Tibial nerve (tissue), 4 donors: ENCODE measurements around the gene SCAMP4. TPM values are rescaled to one million over a fixed set of nuclear protein-coding genes. Genes with fewer than 3 reads are reported as not detected.

Source experiments
- DNase-seq, 2 donors: peaks; one replicate each; pipeline ENCODE4 v3.0.0-alpha.2; 2019; ENCODE audit warnings: low spot score in 2 of 2
- H3K27ac ChIP-seq, 4 donors: fragments of 200-600 bp; sonication (generic) in 3 of 4; one replicate each; pipeline ENCODE4 v1.5.1; 2017 to 2019; ENCODE audit warnings: mild to moderate bottlenecking in 1 of 4
- H3K27me3 ChIP-seq, 2 donors: fragments of 200-600 bp; sonication (generic) in 1 of 2; one replicate each; pipeline versions ENCODE4 v1.5.1 to v1.6.0; 2017 to 2019
- H3K36me3 ChIP-seq, 3 donors: fragments of 200-600 bp; sonication (generic); one replicate each; pipeline ENCODE4 v1.5.1; 2018 to 2019
- H3K4me1 ChIP-seq, 4 donors: fragments of 200-600 bp; sonication (generic) in 3 of 4; one replicate each; pipeline ENCODE4 v1.5.1; 2017 to 2019
- H3K4me3 ChIP-seq, 4 donors: fragments of 200-600 bp; sonication (generic) in 3 of 4; one replicate each; pipeline ENCODE4 v1.5.1; 2017 to 2019; ENCODE audit warnings: mild to moderate bottlenecking in 1 of 4, moderate library complexity in 1 of 4
- H3K9me3 ChIP-seq, 4 donors: fragments of 200-600 bp; sonication (generic) in 3 of 4; one replicate each; pipeline ENCODE4 v1.5.1; 2017 to 2019
- CTCF ChIP-seq, 5 experiments: fragments of 200-600 bp in 3 of 5; fragments of 450-650 bp in 2 of 5; sonication (generic) in 3 of 5; IDR thresholded peaks; one replicate each; pipeline ENCODE4 v1.5.1; 2016 to 2019; ENCODE audit warnings: antibody characterized with exemption in 5 of 5, mild to moderate bottlenecking in 3 of 5, moderate library complexity in 2 of 5
- EP300 ChIP-seq, 2 donors: sonication (generic); formaldehyde crosslinking; IDR thresholded peaks; one replicate each; pipeline ENCODE4 v1.6.1; 2017; ENCODE audit warnings: antibody characterized with exemption in 2 of 2, mild to moderate bottlenecking in 1 of 2
- POLR2A ChIP-seq, 2 donors: fragments of 450-650 bp; IDR thresholded peaks; one replicate each; pipeline ENCODE4 v1.6.1; 2017; ENCODE audit warnings: antibody characterized with exemption in 2 of 2, mild to moderate bottlenecking in 2 of 2, moderate library complexity in 2 of 2
- WGBS, 2 donors: methylation state at CpG; one replicate each; pipeline ENCODE4 v1.1.5; 2018; 5-methylcytosine and 5-hydroxymethylcytosine counted together
- total RNA-seq, 4 donors: library from RNA; depleted of rRNA; stranded (reverse); fragments of >200 nt; gene quantifications; one replicate each; pipeline ENCODE4 v1.1.0, GENCODE V29; 2016

SCAMP4 gene
- total RNA-seq, 4 donors from 2014 or later = 34.7 to 65.7 (median 56.2) TPM

- Histone ChIP-seq H3K9me3 (no peaks in the 10 kb centered on the region), H3K4me3 (peak within 1 kb of the TSS; percentile 66 to 79 (median 70)), H3K27ac (peak within 1 kb of the TSS; percentile 96 to 98 (median 98)), H3K27me3 (no peaks in the 10 kb centered on the region), H3K4me1 (peaks cover 3 to 53% (median 35%) of the 10 kb centered on the region in 4 donors), H3K36me3 (no peaks in the 10 kb centered on the region)
- WGBS, 2 donors = 0 to 2% methylated on average over 22 to 23 of the region's 97 CpGs
- peak; percentile 48 to 62 for TF ChIP-seq POLR2A (IDR thresholded peaks at IDR 0.05)
- TF ChIP-seq EP300 (IDR thresholded peaks at IDR 0.05) = no peak
- TF ChIP-seq CTCF (IDR thresholded peaks at IDR 0.05) = peak in 3 of 5 experiments; percentile 9 to 58 (median 11)
- DNase-seq = no peak
These were observed 36.2 kb downstream of the SCAMP4 start, which contains the start of gene CSNK1G2 for GRCh38 chr19:1941146-1942077. CSNK1G2 (plus strand) TSS chr19:1941172; CDS start chr19:1969773, 28,601 bp downstream.

GRCh38 chr19:1942078-1942933, 37.1 kb downstream of the SCAMP4 start:
- Histone ChIP-seq H3K27ac (peak overlapping the region; percentile 88 to 98 (median 95)), H3K36me3 (no peaks in the 10 kb centered on the region), H3K9me3 (no peaks in the 10 kb centered on the region), H3K4me3 (peak overlapping the region; percentile 66 to 73 (median 70)), H3K27me3 (no peaks in the 10 kb centered on the region), H3K4me1 (peaks cover 3 to 53% (median 35%) of the 10 kb centered on the region in 4 donors)
- WGBS, 2 donors = 1 to 2% methylated on average over 24 to 39 of the region's 40 CpGs
- TF ChIP-seq EP300 (IDR thresholded peaks at IDR 0.05) (peak; percentile 29 to 55), CTCF (IDR thresholded peaks at IDR 0.05) (peak in 1 of 5 experiments; percentile 21), POLR2A (IDR thresholded peaks at IDR 0.05) (peak in 1 of 2 donors; percentile 31)
- DNase-seq = peak; percentile 38 to 60

GRCh38 chr19:1942934-1943555, 37.8 kb downstream of the SCAMP4 start:
- no peaks in the 10 kb centered on the region for H3K36me3 ChIP-seq
- H3K27me3 ChIP-seq = no peaks in the 10 kb centered on the region
- H3K9me3 ChIP-seq = no peaks in the 10 kb centered on the region
- peak overlapping the region; percentile 66 to 73 (median 70) for H3K4me3 ChIP-seq
- TF ChIP-seq CTCF (IDR thresholded peaks at IDR 0.05) (no peak), POLR2A (IDR thresholded peaks at IDR 0.05) (no peak), EP300 (IDR thresholded peaks at IDR 0.05) (no peak)
- peaks cover 3 to 53% (median 35%) of the 10 kb centered on the region in 4 donors for H3K4me1 ChIP-seq
- 24 to 32% methylated on average over 21 of the region's 21 CpGs for WGBS, 2 donors
- H3K27ac ChIP-seq = peak overlapping the region in 3 of 4 donors; percentile 93 to 98 (median 97)
- no peak for DNase-seq

- WGBS, 2 donors = 78 to 83% methylated on average over 18 to 22 of the region's 22 CpGs
- TF ChIP-seq CTCF (IDR thresholded peaks at IDR 0.05) (no peak), EP300 (IDR thresholded peaks at IDR 0.05) (no peak), POLR2A (IDR thresholded peaks at IDR 0.05) (no peak)
These were observed 38.5 kb downstream of the SCAMP4 start for GRCh38 chr19:1943661-1944087.

More at GRCh38 chr19:1943661-1944087, 38.5 kb downstream of the SCAMP4 start:
- no peak for DNase-seq
- Histone ChIP-seq H3K9me3 (no peaks in the 10 kb centered on the region), H3K4me3 (no peak overlapping the region), H3K36me3 (no peaks in the 10 kb centered on the region), H3K27me3 (no peaks in the 10 kb centered on the region), H3K27ac (peak overlapping the region in 2 of 4 donors; percentile 50 to 98), H3K4me1 (peaks cover 3 to 53% (median 35%) of the 10 kb centered on the region in 4 donors)
